ENCODE data around the gene TRABD2B.

TRABD2B gene

DNA sequence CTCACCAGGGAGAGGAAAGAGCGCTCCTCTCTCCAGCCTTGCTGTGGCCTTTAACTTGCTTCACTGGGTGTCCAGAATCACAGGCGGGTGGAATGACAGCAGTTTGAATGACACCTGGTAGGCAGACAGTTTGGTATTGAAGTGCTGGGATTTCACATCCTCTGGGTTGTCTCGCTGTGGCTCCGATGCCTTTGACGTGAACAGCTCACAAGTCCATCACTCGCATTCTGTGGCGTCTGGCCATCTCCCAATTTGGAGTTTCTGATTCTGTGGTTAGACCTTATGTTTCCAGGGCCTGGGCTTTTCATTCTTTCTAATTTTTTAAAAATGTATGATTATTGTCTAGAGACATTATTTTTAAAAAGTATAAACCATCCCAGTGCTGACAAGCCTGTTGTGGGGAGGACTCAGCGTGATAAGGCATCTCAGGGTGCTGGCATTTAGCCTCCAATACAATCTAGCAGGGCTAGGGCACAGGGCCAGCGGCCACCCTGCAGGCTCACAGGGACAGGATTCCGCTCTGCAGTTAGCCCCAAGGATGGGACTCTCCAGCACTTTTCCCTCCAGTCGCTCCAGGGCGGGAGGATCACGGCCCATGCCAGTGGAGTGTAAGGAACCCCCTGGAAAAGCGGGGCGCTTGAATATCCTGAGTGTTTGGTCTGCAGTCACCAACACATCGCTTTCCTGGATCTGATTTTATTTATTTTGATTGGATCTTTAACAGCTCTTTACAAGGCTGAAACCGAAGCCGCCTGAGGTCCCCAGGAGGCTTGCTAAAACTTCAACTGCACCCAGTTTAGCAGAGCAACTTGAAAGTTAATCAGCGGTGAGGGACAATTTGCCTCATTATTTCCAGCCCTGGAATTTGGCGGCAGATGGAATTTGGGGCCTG, 178.3 kb downstream of the TRABD2B start:
- no peak for DNase-seq

DNA sequence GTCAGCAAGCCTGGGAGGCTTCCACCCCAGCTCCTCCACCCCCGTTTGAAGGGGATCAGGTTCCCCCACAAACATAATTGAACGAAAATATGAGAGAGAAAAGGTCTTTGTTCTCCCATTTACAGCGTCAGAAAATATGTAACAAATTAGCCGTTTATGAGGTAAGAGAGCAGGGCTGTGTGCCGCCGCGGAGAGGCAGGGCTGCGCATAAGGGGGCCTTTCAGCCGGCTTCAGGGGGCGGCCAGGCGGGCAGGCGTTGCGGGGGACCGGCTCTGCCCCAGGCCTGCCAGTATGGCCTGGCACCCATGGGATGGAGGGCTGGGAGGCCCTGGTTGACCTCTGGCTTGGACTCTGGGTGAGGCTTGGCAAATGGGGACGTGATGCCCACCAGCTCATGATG, 179.3 kb downstream of the TRABD2B start:
- no peak for DNase-seq

DNA sequence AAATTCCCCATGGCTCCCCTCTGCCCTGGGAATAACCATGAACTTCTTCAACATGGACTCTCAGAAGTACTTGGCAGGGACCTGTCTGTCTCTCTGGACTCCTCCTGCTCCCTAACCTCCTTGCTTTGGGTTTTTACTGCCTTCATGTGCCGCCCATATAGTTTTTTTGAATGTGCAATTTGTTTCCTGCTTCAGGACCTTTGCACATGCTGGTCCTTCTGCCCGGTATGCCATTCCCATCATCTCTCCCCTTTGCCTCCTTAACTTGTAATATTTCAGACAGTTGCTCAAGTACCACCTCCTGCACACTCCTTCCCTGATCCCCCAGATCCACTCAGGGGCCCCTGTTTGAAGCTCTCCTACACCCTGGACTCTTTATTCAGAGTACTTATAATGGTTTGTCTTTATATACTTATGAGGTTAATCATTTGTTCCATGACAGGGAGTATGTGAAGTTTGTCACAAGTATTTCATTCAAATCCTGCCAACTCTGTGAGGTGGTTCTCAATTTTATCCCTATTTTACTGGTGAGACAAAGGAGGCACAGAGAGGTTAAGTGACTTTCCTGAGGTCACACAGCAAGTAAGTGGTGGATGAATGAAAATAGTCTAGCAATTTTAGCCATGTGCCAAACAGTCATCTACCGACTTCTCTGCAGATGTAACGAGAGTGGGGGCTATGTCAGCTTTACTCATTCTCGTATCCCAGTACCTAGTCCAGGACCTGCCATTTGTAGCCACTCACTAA, 180.7 kb downstream of the TRABD2B start:
- no peak for DNase-seq

DNA sequence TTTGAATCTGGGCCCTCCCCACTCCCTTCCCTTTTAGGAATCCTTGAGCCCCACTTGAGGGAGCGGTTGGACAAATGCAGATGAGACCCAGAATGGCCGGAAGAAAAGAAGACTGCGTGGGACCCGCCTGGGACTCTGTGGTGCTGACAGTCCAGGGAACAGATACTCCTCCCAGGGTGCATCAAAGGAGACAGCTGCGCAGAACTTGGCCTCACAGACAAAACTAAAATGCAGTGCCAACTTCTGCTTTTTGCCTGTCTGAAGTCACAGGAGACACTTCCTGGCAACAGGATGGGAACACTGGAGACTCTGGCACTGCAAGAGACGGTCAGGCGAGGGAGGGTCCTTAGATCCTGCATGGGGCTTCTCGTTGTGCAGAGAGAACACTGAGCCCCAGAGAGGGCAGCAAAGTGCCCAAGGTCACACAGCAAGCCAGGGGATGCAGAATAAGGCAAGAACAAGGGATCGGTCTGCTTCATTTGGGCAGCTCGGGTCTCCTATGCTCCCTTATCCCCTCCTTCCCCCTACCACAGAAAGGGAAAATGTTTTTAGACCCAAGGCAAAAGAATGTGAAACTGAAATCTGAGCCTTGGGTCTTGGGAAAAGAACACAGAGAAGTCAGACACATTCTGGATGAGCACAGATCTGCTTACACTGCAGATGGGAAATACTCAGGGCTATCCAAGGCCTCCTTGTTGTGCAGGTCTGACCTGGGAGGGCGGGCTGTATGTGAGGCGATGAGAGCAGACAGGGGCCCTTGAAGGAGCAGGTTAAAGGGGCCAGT, 182.4 kb downstream of the TRABD2B start:
- peak; percentile 30 to 33 for DNase-seq

DNA sequence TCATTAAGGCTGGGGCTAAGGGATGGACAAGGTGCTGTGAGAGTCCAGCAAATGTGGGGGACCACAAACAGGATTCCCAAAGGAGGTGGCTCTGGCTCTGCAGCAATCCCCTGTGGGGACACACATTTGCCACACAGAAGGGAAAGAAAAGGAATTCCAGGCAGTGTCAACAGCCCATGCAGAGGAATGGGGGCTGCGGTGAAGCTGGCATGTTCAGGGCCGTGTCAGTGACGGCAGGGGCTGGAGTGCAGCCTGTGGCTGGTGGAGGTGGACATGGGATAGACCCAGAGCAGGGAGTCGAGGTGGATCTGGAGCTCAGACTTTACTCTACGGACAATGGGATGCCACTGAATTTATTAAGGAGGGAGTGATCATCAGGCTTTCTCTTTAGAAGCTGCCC, 183.2 kb downstream of the TRABD2B start:
- no peak for DNase-seq

DNA sequence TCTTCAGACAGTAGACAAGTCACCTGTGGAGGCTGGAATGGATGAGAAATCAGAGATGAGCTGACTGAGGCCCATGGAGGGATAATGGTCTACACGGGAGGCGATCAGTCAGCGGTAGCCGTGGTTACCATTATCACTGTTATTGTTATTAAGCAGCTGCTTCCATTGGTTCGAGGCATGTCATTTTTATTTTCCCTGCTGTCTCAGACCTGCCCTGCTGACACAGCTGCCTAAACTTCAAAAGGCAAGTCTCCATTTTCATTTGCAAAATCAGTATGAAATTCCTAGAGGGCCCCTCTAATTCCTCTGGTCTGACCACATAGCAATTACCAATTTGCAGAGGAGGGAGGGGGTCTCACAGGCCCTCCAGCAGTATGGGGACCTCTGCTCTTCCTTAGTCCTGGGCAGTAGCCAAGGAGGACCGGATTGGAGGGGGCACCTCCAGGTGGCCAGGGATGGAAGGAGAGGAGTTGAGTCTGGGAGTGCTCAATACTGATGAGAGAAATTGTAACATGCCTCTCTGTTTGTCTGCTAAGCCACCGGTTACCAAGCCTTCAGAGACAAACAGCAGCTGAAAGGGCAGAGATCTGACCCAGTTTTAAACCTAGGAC, 184.2 kb downstream of the TRABD2B start:
- DNase-seq: no peak

DNA sequence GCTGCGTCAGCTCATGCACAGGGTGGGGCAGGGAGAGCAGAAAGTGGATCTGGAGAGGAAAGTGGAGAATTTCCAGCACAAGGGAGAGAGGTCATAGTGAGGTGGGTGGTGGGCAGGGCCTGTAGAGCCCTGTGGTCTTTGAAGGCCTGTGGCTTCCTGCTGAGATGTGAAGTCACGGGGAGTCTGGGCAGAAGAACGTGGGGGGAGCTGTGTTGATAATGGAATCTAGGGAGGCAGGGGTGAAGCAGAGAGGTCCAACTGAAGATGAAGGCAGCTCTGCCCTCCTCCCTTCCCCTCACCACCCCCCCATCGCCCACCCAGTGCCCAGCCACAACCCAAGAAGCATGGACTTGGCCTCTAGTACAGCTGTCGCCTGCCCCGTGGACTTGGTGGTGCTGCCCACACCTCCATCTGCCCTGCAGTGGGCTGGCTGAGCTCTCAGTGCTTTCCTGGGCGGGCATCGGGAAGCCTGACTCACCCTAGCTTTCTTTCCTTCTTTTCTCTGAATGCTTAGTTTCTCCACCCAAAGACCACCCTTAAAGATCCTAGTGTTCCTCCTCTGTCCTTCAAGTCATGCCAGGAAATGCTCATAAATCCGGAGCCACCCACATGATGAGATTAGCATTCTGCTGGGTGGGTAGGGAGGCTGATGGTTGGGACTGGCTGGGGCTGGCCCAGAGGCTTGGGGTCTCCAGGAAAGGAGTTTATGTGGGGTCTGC, 186.1 kb downstream of the TRABD2B start:
- no peak for DNase-seq

DNA sequence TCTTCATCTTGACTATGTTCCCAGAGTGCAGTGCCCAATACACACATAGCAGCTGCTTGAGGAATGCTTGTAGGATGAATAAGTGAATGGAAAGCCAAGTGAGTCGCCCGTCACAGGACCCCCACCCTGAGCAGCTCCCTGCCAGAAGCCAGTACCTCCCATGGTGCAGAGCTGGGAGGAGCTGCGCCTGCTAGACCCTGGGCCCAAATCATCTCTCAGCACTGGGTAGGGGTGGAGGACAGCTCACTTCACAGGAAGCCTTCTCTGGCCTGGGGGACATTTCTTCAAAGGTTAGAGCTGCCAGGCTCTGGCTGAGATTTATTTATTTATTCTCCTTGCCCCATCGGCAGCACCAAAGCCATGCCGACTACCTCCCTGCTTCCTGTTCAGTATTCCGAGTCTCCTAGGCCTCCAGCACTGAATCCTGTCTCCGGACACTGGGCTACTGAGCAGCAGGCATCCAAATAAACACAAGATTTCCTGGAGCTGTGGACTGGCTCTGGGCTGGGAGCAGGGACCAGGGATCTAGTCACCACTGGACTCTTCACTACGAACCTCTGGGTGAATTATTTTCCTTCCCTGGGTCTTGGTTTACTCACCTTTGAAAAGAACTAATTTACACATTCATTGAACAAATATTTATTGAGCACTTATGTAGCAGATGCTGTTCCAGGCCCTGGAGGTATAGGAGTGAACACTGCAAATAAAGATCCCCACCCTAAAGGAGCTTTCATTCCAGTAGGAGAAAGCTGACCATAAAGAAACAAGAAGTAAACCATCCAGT, 187.7 kb downstream of the TRABD2B start:
- no peak for DNase-seq

DNA sequence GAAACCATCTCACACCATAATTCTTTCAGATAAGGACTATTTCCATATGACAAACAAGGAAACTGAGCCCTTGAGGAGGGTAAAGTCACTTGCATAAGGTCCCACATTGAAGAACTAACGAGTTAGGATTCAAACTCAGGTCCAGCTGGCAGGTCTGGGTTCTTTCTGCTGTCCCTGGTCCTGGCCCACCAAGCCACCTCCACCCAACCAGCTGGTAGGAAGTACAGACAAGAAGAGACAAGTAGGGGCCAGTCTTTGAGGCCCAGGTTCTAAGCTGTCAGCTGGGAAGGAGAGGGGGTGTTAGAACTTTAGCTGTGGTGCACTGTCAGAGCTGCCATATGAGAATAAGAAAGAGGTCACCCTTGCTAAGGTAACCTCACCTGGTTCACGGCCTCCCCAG, 188.6 kb downstream of the TRABD2B start:
- DNase-seq: no peak

DNA sequence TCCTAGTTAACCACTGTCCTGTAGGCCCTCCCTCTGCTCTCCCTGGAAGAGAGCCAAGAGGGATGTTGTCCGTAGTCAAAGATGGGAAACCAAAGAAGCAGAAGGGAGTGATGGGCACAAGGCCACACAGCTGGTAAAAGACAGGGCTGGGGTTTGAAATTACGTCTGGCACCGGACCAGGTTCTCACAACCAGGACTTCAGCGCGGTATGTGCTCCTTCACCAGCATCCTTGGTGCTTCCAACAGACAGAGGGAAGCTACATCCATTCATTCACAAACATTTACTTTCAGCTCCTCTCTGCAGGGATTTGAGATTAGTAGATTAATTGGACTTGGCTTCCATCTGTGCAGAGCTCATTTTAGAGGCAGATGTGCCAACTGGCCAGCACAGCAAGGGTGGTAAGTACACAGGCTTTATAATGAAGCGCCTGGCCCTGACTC, 191.2 kb downstream of the TRABD2B start:
- DNase-seq: no peak

DNA sequence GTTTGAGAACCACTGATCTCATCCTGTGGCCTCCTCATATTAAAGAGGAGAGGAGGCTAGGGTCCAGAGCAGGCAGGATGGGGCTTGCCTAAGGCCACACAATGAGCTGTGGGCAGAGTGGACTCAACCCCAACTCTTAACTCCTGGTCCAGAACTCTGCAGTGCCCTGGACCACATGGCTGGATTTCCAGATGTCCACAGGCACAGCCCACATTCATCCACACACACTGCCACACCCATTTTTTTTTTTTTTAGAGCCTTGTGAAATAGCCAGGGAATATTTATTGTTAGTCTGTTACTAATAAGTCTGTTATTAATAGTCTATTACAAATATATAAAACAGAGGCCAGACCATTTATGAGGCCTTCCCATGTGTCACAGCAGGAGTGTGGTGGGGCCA, 192.2 kb downstream of the TRABD2B start:
- no peak for DNase-seq

DNA sequence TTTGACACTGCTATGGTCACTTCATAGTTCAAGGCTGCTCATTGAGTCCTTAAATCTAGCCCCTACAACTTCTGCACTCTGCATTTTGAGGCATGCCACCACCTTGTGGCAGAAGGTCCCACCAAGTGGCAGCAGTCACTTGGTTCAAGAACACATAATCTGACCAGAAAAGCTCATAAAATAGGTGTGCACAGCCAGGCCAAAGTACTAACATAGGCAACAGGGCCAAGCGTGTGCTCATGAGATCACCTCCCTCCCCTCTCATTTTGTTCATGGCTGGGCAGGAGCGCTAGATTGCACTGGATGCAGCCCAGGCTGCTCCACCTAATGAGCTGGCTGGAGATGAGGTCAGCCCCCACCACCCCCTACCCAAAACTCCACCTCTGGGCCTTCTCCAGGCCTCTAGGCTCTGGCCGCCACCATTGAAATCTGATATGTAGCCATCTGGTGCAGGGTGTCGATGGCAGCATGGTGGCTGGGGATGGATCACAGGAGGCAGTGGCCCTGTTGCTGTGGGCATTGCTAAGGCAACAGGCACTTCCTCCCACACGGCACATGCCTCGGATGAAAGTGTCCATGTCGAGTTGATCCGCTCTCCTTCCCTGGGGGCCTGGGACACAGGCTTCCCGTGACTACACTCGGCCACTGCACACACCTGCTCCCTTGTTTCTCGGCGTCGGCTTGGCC, 193.2 kb downstream of the TRABD2B start:
- no peak for DNase-seq

DNA sequence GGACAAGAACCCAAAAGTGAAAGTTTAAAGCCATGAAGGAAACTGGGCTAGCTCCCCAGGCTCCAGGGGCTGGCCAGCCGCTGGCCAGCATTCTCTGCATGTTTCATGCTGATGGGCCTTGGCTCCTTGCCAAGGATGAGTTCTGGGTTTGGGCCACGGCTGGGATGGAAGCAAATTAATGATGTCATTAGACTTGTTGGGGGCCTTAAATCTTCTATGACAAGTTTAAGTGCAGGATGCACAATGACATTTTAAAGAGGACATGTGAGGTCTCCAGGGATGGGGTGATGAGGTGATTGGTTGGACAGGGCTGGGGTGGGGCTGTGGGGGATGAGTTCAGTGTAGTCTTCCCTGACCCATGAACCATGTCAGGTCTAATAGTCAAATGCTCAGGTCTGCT, 199.6 kb downstream of the TRABD2B start:
- DNase-seq: no peak

DNA sequence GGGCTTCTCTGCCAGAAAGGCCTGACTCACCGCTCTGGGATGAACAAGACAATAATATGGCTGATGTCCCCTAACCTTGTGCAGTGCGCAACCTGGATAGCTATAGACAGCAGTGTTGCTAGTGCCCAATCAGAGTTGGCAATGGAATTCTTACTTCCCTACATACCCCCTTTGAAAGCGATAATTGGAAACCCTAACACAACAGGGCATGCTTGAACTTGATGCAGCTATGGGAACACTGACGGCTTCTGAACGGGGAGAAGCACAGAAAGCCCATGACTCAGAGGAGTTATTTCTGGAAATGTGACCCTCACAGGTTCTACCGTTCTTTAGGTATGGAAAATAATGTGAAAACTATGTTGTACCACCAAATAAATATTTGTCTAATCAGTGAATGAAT, 200.6 kb downstream of the TRABD2B start:
- DNase-seq: no peak

DNA sequence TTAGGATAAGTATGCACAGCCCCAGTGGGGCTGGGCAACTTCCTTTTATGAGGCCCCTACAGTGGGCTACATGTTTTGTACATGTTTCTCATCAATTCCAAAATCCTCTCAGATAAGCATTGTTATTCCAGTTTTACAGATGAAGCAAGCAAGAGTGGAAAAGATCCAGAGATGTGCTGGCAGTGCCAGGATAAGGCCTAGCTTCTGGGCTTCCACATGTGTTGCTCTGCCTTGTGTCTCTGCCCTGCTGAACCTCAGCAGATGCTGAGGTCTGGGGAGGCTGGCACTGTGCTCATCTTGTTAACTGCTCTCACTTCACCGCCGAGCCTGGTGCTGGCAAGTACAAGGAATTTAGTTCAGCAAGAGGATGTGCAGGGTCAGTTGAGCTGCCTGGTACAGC, 202.1 kb downstream of the TRABD2B start:
- DNase-seq: no peak

DNA sequence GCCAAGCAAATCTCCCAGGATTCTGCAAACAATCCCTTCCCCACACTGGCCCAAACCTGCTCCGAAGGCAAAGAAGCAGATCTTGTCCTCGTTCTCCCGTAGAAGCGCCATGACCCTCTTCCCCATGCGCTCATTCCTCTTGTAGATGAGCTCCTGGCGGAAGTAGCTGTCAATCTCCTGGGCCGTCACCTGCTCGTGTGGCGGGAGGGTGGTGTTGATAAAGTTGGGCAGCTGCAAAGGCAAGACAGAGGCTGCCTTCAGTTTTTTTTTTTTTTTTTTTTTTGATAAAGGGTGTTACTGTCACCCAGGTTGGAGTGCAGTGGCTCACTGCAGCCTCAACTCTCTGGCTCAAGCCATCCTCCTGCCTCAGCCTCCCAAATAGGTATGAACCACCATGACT, 202.7 kb downstream of the TRABD2B start:
- no peak for DNase-seq

DNA sequence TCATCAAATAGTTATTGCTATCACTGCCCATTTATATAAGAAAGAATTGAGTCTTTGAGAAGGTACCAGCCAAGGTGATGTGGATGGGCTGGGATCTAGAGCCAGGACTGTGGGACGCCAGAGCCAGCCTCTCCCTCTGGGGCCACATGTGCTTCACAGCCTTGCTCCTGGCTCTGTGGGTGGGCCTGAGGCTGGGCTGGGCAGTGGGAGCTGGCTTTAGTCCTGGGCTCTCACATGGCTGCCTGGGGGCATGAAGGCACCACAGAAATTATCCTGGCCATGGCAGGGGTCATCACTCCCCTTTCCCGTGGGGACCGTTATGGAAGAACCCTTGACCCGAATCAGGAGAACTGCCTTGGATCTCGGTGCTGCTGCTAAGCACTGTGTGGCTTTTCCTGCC, 203.1 kb downstream of the TRABD2B start:
- DNase-seq: no peak

DNA sequence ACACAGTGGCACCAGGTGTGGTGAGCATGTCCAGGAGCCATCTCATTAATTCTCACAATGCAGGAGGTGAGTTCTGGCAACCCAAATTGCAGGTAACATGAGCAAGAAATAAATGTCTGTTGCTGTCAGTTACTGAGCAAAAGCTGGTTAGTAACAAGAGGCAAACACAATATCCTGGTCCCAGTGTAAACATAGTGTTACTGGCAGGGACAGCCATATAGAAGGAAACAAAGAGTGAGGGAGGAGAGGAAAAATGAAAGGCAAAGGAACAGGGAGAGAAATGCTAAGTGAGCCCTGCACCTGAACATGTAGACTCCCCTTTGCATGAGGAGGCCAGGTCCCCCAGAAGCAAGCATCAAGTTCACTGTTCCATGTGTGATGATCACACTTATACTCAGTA, 203.6 kb downstream of the TRABD2B start:
- DNase-seq: no peak

DNA sequence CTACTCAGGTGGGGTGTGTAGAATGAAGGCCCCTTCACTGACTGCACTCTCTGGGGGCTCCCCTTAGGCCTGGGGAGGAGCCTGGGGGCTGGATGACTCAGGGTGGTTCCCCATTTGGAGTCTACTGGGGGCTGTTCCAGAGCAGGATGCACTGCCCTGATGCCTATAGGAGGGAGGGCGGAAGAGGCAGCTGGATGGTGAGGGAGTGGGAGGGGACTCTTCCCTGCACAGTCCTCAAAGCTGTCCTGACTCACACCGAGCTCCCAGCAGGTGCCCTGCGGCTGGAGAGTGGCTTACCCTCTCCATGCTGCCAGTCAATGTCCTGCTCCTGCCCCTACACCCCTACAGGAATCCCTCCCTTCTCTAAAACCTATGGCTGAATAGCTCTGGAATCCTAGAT, 204.4 kb downstream of the TRABD2B start:
- DNase-seq: no peak

DNA sequence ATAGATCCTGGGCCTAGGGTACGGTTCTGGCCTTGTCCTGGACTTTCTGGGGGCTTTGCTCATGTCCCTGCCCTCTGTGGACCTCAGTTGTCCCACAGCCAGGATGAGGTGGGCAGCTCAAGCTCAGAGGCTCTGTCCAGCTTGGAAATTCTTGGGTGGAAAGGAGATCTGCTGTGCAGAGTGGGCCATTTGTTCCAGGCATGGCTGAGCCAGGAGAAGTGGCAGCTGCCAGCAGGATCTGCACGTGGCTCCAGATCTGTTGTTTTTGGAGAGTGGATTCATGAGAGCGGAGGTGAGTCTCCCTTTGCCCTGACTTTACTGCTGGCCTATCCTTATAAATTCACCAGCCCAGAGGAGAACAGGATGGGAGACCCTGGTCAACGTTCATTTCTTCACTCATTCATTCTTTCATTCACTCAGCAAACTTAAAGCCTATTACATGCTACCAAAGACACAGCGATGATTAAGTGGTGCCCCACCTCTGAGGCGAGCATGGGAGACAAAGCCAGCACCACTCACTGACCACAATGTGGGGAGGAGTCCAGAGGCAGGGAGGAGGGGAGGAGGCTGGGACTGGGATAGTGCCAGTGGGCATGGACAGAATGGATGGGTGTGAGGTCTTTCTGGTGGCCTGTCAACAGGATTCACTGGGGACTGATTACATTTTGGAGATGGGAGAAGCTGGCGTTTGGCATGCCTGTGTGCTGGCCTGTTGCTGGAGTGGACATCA, 205.1 kb downstream of the TRABD2B start:
- DNase-seq: no peak
